Measurements from ENCODE around the gene KLRD1. TPM values are rescaled to one million over a fixed set of nuclear protein-coding genes. Genes with fewer than 3 reads are reported as not detected.
"Not testable (repeated sequence)": the region's sequence is repeated elsewhere in the genome, so short reads cannot be mapped to it uniquely, and the experiment has no call there.

The KLRD1 gene
- total RNA-seq, 1 donor = 0.45 TPM

GRCh38 chr12:10331642-10332239, 24.1 kb downstream of the KLRD1 start:
- peak; percentile 89 for TF ChIP-seq CTCF (IDR thresholded peaks at IDR 0.05; ENCODE audit: insufficient read depth, low read length)
- no peak overlapping the region for H3K4me3 ChIP-seq (ENCODE audit: low read depth, low read length)
- peak; percentile 72 for DNase-seq (ENCODE audit: low read depth)

GRCh38 chr12:10336196-10336595, 28.5 kb downstream of the KLRD1 start:
- DNase-seq (ENCODE audit: low read depth); H3K4me3 ChIP-seq (ENCODE audit: low read depth, low read length): not testable (repeated sequence)

GRCh38 chr12:10338470-10338869, 30.8 kb downstream of the KLRD1 start:
- H3K4me3 ChIP-seq (ENCODE audit: low read depth, low read length); DNase-seq (ENCODE audit: low read depth): not testable (repeated sequence)

- peak; percentile 51 for DNase-seq (ENCODE audit: low read depth)
- no peak for TF ChIP-seq CTCF (IDR thresholded peaks at IDR 0.05; ENCODE audit: insufficient read depth, low read length)
- no peak overlapping the region for H3K4me3 ChIP-seq (ENCODE audit: low read depth, low read length)
Measured at GRCh38 chr12:10339053-10339840, 31.6 kb downstream of the KLRD1 start.

GRCh38 chr12:10340946-10341345, 33.3 kb downstream of the KLRD1 start:
- DNase-seq (ENCODE audit: low read depth); H3K4me3 ChIP-seq (ENCODE audit: low read depth, low read length): not testable (repeated sequence)

GRCh38 chr12:10341892-10342509, 34.3 kb downstream of the KLRD1 start:
- DNase-seq (ENCODE audit: low read depth) = no peak
- no peak for TF ChIP-seq CTCF (IDR thresholded peaks at IDR 0.05; ENCODE audit: insufficient read depth, low read length)
- no peak overlapping the region for H3K4me3 ChIP-seq (ENCODE audit: low read depth, low read length)

GRCh38 chr12:10351457-10351856, 43.8 kb downstream of the KLRD1 start:
- H3K4me3 ChIP-seq (ENCODE audit: low read depth, low read length); DNase-seq (ENCODE audit: low read depth): not testable (repeated sequence)

GRCh38 chr12:10354071-10354470, 46.4 kb downstream of the KLRD1 start:
- DNase-seq (ENCODE audit: low read depth) = no peak
- TF ChIP-seq CTCF (IDR thresholded peaks at IDR 0.05; ENCODE audit: insufficient read depth, low read length) = no peak

GRCh38 chr12:10354502-10354901, 46.8 kb downstream of the KLRD1 start:
- no peak for DNase-seq (ENCODE audit: low read depth)
- no peak overlapping the region for H3K4me3 ChIP-seq (ENCODE audit: low read depth, low read length)
- TF ChIP-seq CTCF (IDR thresholded peaks at IDR 0.05; ENCODE audit: insufficient read depth, low read length) = no peak

More at GRCh38 chr12:10354071-10354470, 46.4 kb downstream of the KLRD1 start:
- H3K4me3 ChIP-seq (ENCODE audit: low read depth, low read length) = no peak overlapping the region

Measured in fibroblast of the aortic adventitia (primary cell).